Measurements from ENCODE around the gene NUMB. TPM values are rescaled to one million over a fixed set of nuclear protein-coding genes. Genes with fewer than 3 reads are reported as not detected.

The NUMB gene
- polyA plus RNA-seq, 1 donor from 2014 or later = 11.5 TPM

GRCh38 chr14:73232984-73233383 lies 225.4 kb downstream of the NUMB start:
- Histone ChIP-seq H4K20me1 (ENCODE audit: insufficient read depth) (no peaks in the 10 kb centered on the region), H3K4me2 (ENCODE audit: low read length) (no peak overlapping the region), H3K4me3 (ENCODE audit: low read length) (no peak overlapping the region), H3K36me3 (ENCODE audit: insufficient read depth, low read length) (peaks cover 5% of the 10 kb centered on the region), H3F3A (ENCODE audit: insufficient read depth, low read length, poor library complexity, severe bottlenecking) (no peaks in the 10 kb centered on the region), H3K79me2 (replicated peaks; ENCODE audit: insufficient read depth, low read length) (no peaks in the 10 kb centered on the region), H2AFZ (ENCODE audit: low read depth, low read length) (no peak overlapping the region), H3K9me2 (ENCODE audit: insufficient read depth, low read length) (no peaks in the 10 kb centered on the region), H3K27me3 (ENCODE audit: insufficient read depth, low read depth, low read length) (peaks cover 21% of the 10 kb centered on the region), H3K9ac (ENCODE audit: low read length) (no peak overlapping the region), H3K9me3 (ENCODE audit: low read length) (no peaks in the 10 kb centered on the region), H3K27ac (ENCODE audit: low read length) (no peak overlapping the region)
- no peak for TF ChIP-seq EZH2 (IDR thresholded peaks at IDR 0.05; ENCODE audit: borderline replicate concordance, insufficient read depth, low read length, poor library complexity, severe bottlenecking)
- TF ChIP-seq SMC3 (conservative IDR thresholded peaks at IDR 0.05; ENCODE audit: poor library complexity) = no peak
- TF ChIP-seq, protein P1, sequence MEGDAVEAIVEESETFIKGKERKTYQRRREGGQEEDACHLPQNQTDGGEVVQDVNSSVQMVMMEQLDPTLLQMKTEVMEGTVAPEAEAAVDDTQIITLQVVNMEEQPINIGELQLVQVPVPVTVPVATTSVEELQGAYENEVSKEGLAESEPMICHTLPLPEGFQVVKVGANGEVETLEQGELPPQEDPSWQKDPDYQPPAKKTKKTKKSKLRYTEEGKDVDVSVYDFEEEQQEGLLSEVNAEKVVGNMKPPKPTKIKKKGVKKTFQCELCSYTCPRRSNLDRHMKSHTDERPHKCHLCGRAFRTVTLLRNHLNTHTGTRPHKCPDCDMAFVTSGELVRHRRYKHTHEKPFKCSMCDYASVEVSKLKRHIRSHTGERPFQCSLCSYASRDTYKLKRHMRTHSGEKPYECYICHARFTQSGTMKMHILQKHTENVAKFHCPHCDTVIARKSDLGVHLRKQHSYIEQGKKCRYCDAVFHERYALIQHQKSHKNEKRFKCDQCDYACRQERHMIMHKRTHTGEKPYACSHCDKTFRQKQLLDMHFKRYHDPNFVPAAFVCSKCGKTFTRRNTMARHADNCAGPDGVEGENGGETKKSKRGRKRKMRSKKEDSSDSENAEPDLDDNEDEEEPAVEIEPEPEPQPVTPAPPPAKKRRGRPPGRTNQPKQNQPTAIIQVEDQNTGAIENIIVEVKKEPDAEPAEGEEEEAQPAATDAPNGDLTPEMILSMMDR (IDR thresholded peaks at IDR 0.05; ENCODE audit: poor library complexity, severe bottlenecking) = no peak
- TF ChIP-seq RAD21 (conservative IDR thresholded peaks at IDR 0.05) = no peak
- TF ChIP-seq, protein P2, sequence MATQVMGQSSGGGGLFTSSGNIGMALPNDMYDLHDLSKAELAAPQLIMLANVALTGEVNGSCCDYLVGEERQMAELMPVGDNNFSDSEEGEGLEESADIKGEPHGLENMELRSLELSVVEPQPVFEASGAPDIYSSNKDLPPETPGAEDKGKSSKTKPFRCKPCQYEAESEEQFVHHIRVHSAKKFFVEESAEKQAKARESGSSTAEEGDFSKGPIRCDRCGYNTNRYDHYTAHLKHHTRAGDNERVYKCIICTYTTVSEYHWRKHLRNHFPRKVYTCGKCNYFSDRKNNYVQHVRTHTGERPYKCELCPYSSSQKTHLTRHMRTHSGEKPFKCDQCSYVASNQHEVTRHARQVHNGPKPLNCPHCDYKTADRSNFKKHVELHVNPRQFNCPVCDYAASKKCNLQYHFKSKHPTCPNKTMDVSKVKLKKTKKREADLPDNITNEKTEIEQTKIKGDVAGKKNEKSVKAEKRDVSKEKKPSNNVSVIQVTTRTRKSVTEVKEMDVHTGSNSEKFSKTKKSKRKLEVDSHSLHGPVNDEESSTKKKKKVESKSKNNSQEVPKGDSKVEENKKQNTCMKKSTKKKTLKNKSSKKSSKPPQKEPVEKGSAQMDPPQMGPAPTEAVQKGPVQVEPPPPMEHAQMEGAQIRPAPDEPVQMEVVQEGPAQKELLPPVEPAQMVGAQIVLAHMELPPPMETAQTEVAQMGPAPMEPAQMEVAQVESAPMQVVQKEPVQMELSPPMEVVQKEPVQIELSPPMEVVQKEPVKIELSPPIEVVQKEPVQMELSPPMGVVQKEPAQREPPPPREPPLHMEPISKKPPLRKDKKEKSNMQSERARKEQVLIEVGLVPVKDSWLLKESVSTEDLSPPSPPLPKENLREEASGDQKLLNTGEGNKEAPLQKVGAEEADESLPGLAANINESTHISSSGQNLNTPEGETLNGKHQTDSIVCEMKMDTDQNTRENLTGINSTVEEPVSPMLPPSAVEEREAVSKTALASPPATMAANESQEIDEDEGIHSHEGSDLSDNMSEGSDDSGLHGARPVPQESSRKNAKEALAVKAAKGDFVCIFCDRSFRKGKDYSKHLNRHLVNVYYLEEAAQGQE (IDR thresholded peaks at IDR 0.05; ENCODE audit: borderline replicate concordance) = no peak

GRCh38 chr14:73231981-73232851 lies 226.1 kb downstream of the NUMB start:
- Histone ChIP-seq H2AFZ (ENCODE audit: low read depth, low read length) (no peak overlapping the region), H3K27me3 (ENCODE audit: insufficient read depth, low read depth, low read length) (peaks cover 13% of the 10 kb centered on the region), H3K9me2 (ENCODE audit: insufficient read depth, low read length) (no peaks in the 10 kb centered on the region), H3K4me2 (ENCODE audit: low read length) (no peak overlapping the region), H3K9ac (ENCODE audit: low read length) (no peak overlapping the region), H3K4me3 (ENCODE audit: low read length) (no peak overlapping the region), H3K9me3 (ENCODE audit: low read length) (no peaks in the 10 kb centered on the region), H3K27ac (ENCODE audit: low read length) (no peak overlapping the region), H3F3A (ENCODE audit: insufficient read depth, low read length, poor library complexity, severe bottlenecking) (no peaks in the 10 kb centered on the region), H3K36me3 (ENCODE audit: insufficient read depth, low read length) (peaks cover 5% of the 10 kb centered on the region), H4K20me1 (ENCODE audit: insufficient read depth) (no peaks in the 10 kb centered on the region), H3K79me2 (replicated peaks; ENCODE audit: insufficient read depth, low read length) (no peaks in the 10 kb centered on the region)
- TF ChIP-seq, protein P1 (IDR thresholded peaks at IDR 0.05; ENCODE audit: poor library complexity, severe bottlenecking) = no peak
- TF ChIP-seq TAF1 (IDR thresholded peaks at IDR 0.05; ENCODE audit: low read depth) (no peak), EZH2 (IDR thresholded peaks at IDR 0.05; ENCODE audit: borderline replicate concordance, insufficient read depth, low read length, poor library complexity, severe bottlenecking) (no peak), MXI1 (conservative IDR thresholded peaks at IDR 0.05; ENCODE audit: poor library complexity, severe bottlenecking) (no peak), EP300 (conservative IDR thresholded peaks at IDR 0.05; ENCODE audit: poor library complexity, severe bottlenecking) (no peak), RAD21 (conservative IDR thresholded peaks at IDR 0.05) (no peak), POLR2AphosphoS5 (IDR thresholded peaks at IDR 0.05) (no peak), SMC3 (conservative IDR thresholded peaks at IDR 0.05; ENCODE audit: poor library complexity) (no peak)
- TF ChIP-seq, protein P2 (IDR thresholded peaks at IDR 0.05; ENCODE audit: borderline replicate concordance) = no peak
